ENCODE results near the gene QTRT2.

DNA sequence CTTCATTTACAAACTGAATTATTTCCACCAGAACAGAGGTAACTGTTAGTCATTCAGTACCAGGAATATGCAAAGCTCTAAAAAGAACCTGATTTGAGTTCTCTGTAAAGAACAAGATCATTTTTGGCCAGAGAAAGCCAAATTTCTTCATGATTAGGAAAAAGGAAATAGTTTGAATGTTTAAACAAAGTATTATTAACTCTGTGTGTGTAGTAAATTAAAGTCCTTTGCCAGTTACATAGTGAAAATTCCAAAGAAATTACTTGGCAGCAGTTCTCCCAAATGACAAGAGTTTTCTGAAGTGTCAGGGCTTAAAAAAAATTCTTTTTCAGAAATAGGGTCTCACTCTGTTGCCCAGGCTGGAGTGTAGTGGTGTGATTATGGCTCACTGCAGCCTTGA, 24.5 kb downstream of the QTRT2 start:
- TF ChIP-seq CHD2 (IDR thresholded peaks at IDR 0.05; ENCODE audit: low read length, partially characterized antibody) (no peak), PBX3 (IDR thresholded peaks at IDR 0.05) (no peak), EP300 (IDR thresholded peaks at IDR 0.05) (no peak), REST (IDR thresholded peaks at IDR 0.05) (no peak), RAD21 (conservative IDR thresholded peaks at IDR 0.05 in 1 of 2, IDR thresholded peaks at IDR 0.05 in 1 of 2) (no peak), JUNB (IDR thresholded peaks at IDR 0.05) (no peak), POLR2A (IDR thresholded peaks at IDR 0.05; ENCODE audit: low read length) (no peak), MAZ (IDR thresholded peaks at IDR 0.05; ENCODE audit: borderline replicate concordance, low read depth, low read length) (no peak), KDM1A (IDR thresholded peaks at IDR 0.05; ENCODE audit: low read depth) (no peak), FOSL2 (IDR thresholded peaks at IDR 0.05) (no peak), FOSL2 (CRISPR knock-in tag; IDR thresholded peaks at IDR 0.05) (no peak), PHF8 (IDR thresholded peaks at IDR 0.05; ENCODE audit: borderline replicate concordance, low read depth) (no peak)
- TF ChIP-seq, protein P1, sequence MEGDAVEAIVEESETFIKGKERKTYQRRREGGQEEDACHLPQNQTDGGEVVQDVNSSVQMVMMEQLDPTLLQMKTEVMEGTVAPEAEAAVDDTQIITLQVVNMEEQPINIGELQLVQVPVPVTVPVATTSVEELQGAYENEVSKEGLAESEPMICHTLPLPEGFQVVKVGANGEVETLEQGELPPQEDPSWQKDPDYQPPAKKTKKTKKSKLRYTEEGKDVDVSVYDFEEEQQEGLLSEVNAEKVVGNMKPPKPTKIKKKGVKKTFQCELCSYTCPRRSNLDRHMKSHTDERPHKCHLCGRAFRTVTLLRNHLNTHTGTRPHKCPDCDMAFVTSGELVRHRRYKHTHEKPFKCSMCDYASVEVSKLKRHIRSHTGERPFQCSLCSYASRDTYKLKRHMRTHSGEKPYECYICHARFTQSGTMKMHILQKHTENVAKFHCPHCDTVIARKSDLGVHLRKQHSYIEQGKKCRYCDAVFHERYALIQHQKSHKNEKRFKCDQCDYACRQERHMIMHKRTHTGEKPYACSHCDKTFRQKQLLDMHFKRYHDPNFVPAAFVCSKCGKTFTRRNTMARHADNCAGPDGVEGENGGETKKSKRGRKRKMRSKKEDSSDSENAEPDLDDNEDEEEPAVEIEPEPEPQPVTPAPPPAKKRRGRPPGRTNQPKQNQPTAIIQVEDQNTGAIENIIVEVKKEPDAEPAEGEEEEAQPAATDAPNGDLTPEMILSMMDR (IDR thresholded peaks at IDR 0.05): no peak

Measured in A549 (cell line).